ENCODE results near the gene TNFAIP6. TPM values are rescaled to one million over a fixed set of nuclear protein-coding genes. Genes with fewer than 3 reads are reported as not detected.
"Not testable (repeated sequence)": the region's sequence is repeated elsewhere in the genome, so short reads cannot be mapped to it uniquely, and the experiment has no call there.

TNFAIP6 gene
- total and polyA plus RNA-seq, 7 donors: 0.26 to 1.7 (median 1.1) TPM

- WGBS, 3 donors: 58 to 76% (median 58%) methylated on average over 2 of the region's 2 CpGs
- ATAC-seq (no peak), DNase-seq (no peak)
- no peaks in the 10 kb centered on the region for H3K4me1 ChIP-seq
- H3K27me3 ChIP-seq (ENCODE audit: insufficient read depth in 3 of 3, low read length in 2 of 3): peaks cover 0 to 4% (median 0%) of the 10 kb centered on the region in 3 donors
- TF ChIP-seq CTCF (IDR thresholded peaks at IDR 0.05): no peak
- intact Hi-C loops (cut with DNase I): no loop called here
- no peak overlapping the region for H3K4me3 ChIP-seq
- no peak overlapping the region for H3K27ac ChIP-seq
- no peaks in the 10 kb centered on the region for H3K36me3 ChIP-seq (ENCODE audit: insufficient read depth in 1 of 2, low read depth in 1 of 2)
- H3K9me3 ChIP-seq: no peaks in the 10 kb centered on the region
Observed at GRCh38 chr2:151336863-151337371, 20.5 kb upstream of the TNFAIP6 start.

GRCh38 chr2:151337643-151338042 lies 19.7 kb upstream of the TNFAIP6 start:
- Histone ChIP-seq H3K4me1 (no peaks in the 10 kb centered on the region), H3K36me3 (ENCODE audit: insufficient read depth in 1 of 2, low read depth in 1 of 2) (no peaks in the 10 kb centered on the region), H3K27me3 (ENCODE audit: insufficient read depth in 3 of 3, low read length in 2 of 3) (peaks cover 0 to 4% (median 0%) of the 10 kb centered on the region in 3 donors), H3K4me3 (no peak overlapping the region), H3K9me3 (no peaks in the 10 kb centered on the region), H3K27ac (no peak overlapping the region)
- WGBS, 3 donors: 39 to 58% (median 58%) methylated on average over 1 of the region's 1 CpG
- DNase-seq (no peak), ATAC-seq (no peak)
- intact Hi-C loops (cut with DNase I): no loop called here
- TF ChIP-seq CTCF (IDR thresholded peaks at IDR 0.05): no peak

- ATAC-seq (no peak), DNase-seq (no peak)
- Histone ChIP-seq H3K4me3 (no peak overlapping the region), H3K9me3 (no peaks in the 10 kb centered on the region), H3K4me1 (no peaks in the 10 kb centered on the region), H3K36me3 (ENCODE audit: insufficient read depth in 1 of 2, low read depth in 1 of 2) (no peaks in the 10 kb centered on the region), H3K27me3 (ENCODE audit: insufficient read depth in 3 of 3, low read length in 2 of 3) (peaks cover 0 to 4% (median 0%) of the 10 kb centered on the region in 3 donors), H3K27ac (no peak overlapping the region)
- TF ChIP-seq CTCF (IDR thresholded peaks at IDR 0.05): no peak
- 91 to 99% (median 91%) methylated on average over 3 of the region's 3 CpGs for WGBS, 3 donors
- intact Hi-C loops (cut with DNase I): no loop called here
Observed at GRCh38 chr2:151338115-151338514, 19.3 kb upstream of the TNFAIP6 start.

- DNase-seq: no peak
- 90 to 97% (median 91%) methylated on average over 2 of the region's 2 CpGs for WGBS, 3 donors
- no peaks in the 10 kb centered on the region for H3K9me3 ChIP-seq
- intact Hi-C loops (cut with DNase I): no loop called here
- no peak overlapping the region for H3K27ac ChIP-seq
- no peak for ATAC-seq
- no peak for TF ChIP-seq CTCF (IDR thresholded peaks at IDR 0.05)
- H3K27me3 ChIP-seq (ENCODE audit: insufficient read depth in 3 of 3, low read length in 2 of 3): no peaks in the 10 kb centered on the region
- no peaks in the 10 kb centered on the region for H3K36me3 ChIP-seq (ENCODE audit: insufficient read depth in 1 of 2, low read depth in 1 of 2)
- H3K4me1 ChIP-seq: no peaks in the 10 kb centered on the region
- H3K4me3 ChIP-seq: no peak overlapping the region
Observed at GRCh38 chr2:151343073-151343472, 14.3 kb upstream of the TNFAIP6 start.

- ATAC-seq; intact Hi-C loops (cut with DNase I); H3K27ac ChIP-seq; H3K27me3 ChIP-seq (ENCODE audit: insufficient read depth in 3 of 3, low read length in 2 of 3); H3K9me3 ChIP-seq; DNase-seq; H3K36me3 ChIP-seq (ENCODE audit: insufficient read depth in 1 of 2, low read depth in 1 of 2); H3K4me3 ChIP-seq; H3K4me1 ChIP-seq: not testable (repeated sequence)
- 90 to 92% (median 92%) methylated on average over 4 of the region's 4 CpGs for WGBS, 3 donors
Observed at GRCh38 chr2:151344191-151344590, 13.2 kb upstream of the TNFAIP6 start.

Measured in psoas muscle (tissue), 8 donors.